Measurements from ENCODE around the gene SRPK2. TPM values are rescaled to one million over a fixed set of nuclear protein-coding genes. Genes with fewer than 3 reads are reported as not detected.

SRPK2 gene
- total and polyA plus RNA-seq, 2 of the 8 experiments (the other 6 are each of a cell fraction or from before 2014, with no cell fraction given): 10.0 to 47.1 TPM

GRCh38 chr7:105337529-105337928 lies 51.2 kb downstream of the SRPK2 start:
- TF ChIP-seq RBBP5 (IDR thresholded peaks at IDR 0.05; ENCODE audit: borderline replicate concordance, low read depth, low read length) (no peak), KDM5A (IDR thresholded peaks at IDR 0.05; ENCODE audit: low read length) (no peak), RNF2 (IDR thresholded peaks at IDR 0.05; ENCODE audit: borderline replicate concordance, low read depth, low read length, missing control alignments, poor library complexity, severe bottlenecking) (no peak), RAD21 (IDR thresholded peaks at IDR 0.05 in 1 of 2, conservative IDR thresholded peaks at IDR 0.05 in 1 of 2; ENCODE audit: low read depth in 2 of 2, low read length in 2 of 2) (no peak), NRF1 (IDR thresholded peaks at IDR 0.05; ENCODE audit: low read depth, low read length) (no peak), MAX (IDR thresholded peaks at IDR 0.05) (no peak), PHF8 (conservative IDR thresholded peaks at IDR 0.05; ENCODE audit: low read depth, low read length) (no peak), CBX8 (IDR thresholded peaks at IDR 0.05; ENCODE audit: borderline replicate concordance, low read depth, low read length) (no peak), CHD1 (IDR thresholded peaks at IDR 0.05; ENCODE audit: low read depth, low read length) (no peak), CBX5 (IDR thresholded peaks at IDR 0.05; ENCODE audit: low read depth, low read length) (no peak), CTBP2 (IDR thresholded peaks at IDR 0.05; ENCODE audit: borderline replicate concordance, insufficient read depth, insufficient read length, low read length) (no peak), POLR2AphosphoS5 (IDR thresholded peaks at IDR 0.05; ENCODE audit: low read depth, low read length) (no peak)
- Histone ChIP-seq H3K9ac (replicated peaks in 1 of 4; ENCODE audit: extremely low read depth in 1 of 4, low read depth in 3 of 4, low read length in 3 of 4) (no peak overlapping the region), H3K27me3 (replicated peaks in 1 of 4; ENCODE audit: control insufficient read depth in 3 of 4, extremely low read depth in 1 of 4, insufficient read depth in 3 of 4, low read length in 3 of 4) (no peaks in the 10 kb centered on the region), H4K8ac (ENCODE audit: extremely low read depth, insufficient read depth, low read length) (no peak overlapping the region), H2BK5ac (ENCODE audit: low read depth, low read length) (no peak overlapping the region), H2BK20ac (ENCODE audit: low read length) (no peak overlapping the region), H3K27ac (ENCODE audit: low read depth, low read length) (no peak overlapping the region), H2BK15ac (ENCODE audit: low read length) (no peak overlapping the region), H3K79me2 (ENCODE audit: control insufficient read depth in 1 of 2, insufficient read depth in 2 of 2, low read length in 2 of 2) (peaks cover 0 to 47% of the 10 kb centered on the region in 2 experiments; a peak in 2 of 4 replicates), H2AFZ (ENCODE audit: low read length) (no peak overlapping the region), H3K14ac (ENCODE audit: insufficient read length) (no peak overlapping the region), H3K36me3 (ENCODE audit: control insufficient read depth in 2 of 4, insufficient read depth in 4 of 4, low read length in 3 of 4) (no peaks in the 10 kb centered on the region), H3K23me2 (ENCODE audit: low read depth, low read length) (no peaks in the 10 kb centered on the region), H4K20me1 (replicated peaks in 1 of 2; ENCODE audit: control insufficient read depth in 1 of 2, insufficient read depth in 2 of 2, low read length in 2 of 2) (peaks cover 0 to 7% of the 10 kb centered on the region in 2 experiments), H3K79me1 (ENCODE audit: low read depth, low read length) (peaks cover 11% of the 10 kb centered on the region), H3K4ac (replicated peaks; ENCODE audit: insufficient read length, low read depth, low read length) (no peak overlapping the region), H3K4me1 (replicated peaks in 1 of 4; ENCODE audit: control insufficient read depth in 3 of 4, insufficient read depth in 4 of 4, low read length in 3 of 4) (no peaks in the 10 kb centered on the region; a peak in 1 of 7 replicates), H3K4me2 (ENCODE audit: insufficient read depth in 1 of 2, low read depth in 2 of 2, low read length in 2 of 2) (no peak overlapping the region), H3K9me3 (ENCODE audit: insufficient read depth in 2 of 2, low read depth in 1 of 2, low read length in 1 of 2) (no peaks in the 10 kb centered on the region), H3K4me3 (ENCODE audit: extremely low read depth in 1 of 4, insufficient read depth in 2 of 4, low read depth in 3 of 4, low read length in 4 of 4) (no peak overlapping the region), H3K18ac (ENCODE audit: extremely low read depth, low read length) (no peak overlapping the region), H3K56ac (replicated peaks; ENCODE audit: insufficient read length, low read depth, low read length) (no peak overlapping the region), H3K23ac (ENCODE audit: insufficient read length) (no peak overlapping the region), H2BK120ac (replicated peaks; ENCODE audit: low read depth, low read length) (no peak overlapping the region), H4K5ac (ENCODE audit: insufficient read length, low read depth, low read length) (no peak overlapping the region), H4K91ac (replicated peaks; ENCODE audit: insufficient read length, low read length) (no peak overlapping the region), H2AK5ac (ENCODE audit: low read depth, low read length) (no peak overlapping the region), H2BK12ac (ENCODE audit: low read depth, low read length) (no peak overlapping the region)
- FAIRE-seq (no peak), DNase-seq (ENCODE audit: low read depth in 1 of 2, low spot score in 2 of 2) (peak in 1 of 2 experiments; percentile 37)
- WGBS, 2 experiments (ENCODE audit: extremely low coverage in 1 of 2, insufficient coverage in 1 of 2, insufficient read length in 1 of 2, insufficient replicate concordance in 2 of 2, low coverage in 1 of 2, low lambda C conversion rate in 2 of 2, missing lambda C conversion rate in 1 of 2): 90% methylated on average over 4 of the region's 4 CpGs; no CpG with 5 or more reads in 1 of the 2 experiments
- ChIA-PET POLR2A (ENCODE audit: partially characterized antibody) (no interaction called here), CTCF (ENCODE audit: partially characterized antibody) (interaction anchor here (1.7 kb wide), 1 partner anchor 37 kb away, joined by 4 read pairs; no protein-coding TSS in a partner anchor)
